Caco-2 (cell line): ENCODE measurements around the gene LRRK1. TPM values are rescaled to one million over a fixed set of nuclear protein-coding genes. Genes with fewer than 3 reads are reported as not detected.

Source experiments
- BruUV-seq: library from RNA; stranded (reverse); fragments of 400-500 nt; replicated peaks from 2 replicates; lab custom pipeline; 2021; lab: Mats Ljungman, UMichigan
- CTCF ChIA-PET: fragments of 300-600 bp; sonication (Branson Sonifier 250); formaldehyde crosslinking; loops from one replicate; lab custom pipeline; 2022; ENCODE audit warnings: antibody characterized with exemption; lab: Charles Lee
- POLR2A ChIA-PET: fragments of 300-600 bp; sonication (Branson Sonifier 250); formaldehyde crosslinking; loops from one replicate; lab custom pipeline; 2022; ENCODE audit warnings: antibody characterized with exemption; lab: Charles Lee
- DNase-seq, 2 experiments: peaks; one replicate each; pipeline versions ENCODE4 v3.0.0 to v3.0.0-alpha.2; 2020 to 2022
- H3K27me3 ChIP-seq: replicated peaks from 2 replicates; pipeline ENCODE4 v1.6.0; 2011; ENCODE audit warnings: low read length; ENCODE audit not compliant: control insufficient read depth, insufficient read depth
- H3K36me3 ChIP-seq: 2 replicates; pipeline ENCODE4 v1.5.1; 2011; ENCODE audit warnings: low read length; ENCODE audit not compliant: control insufficient read depth, insufficient read depth
- H3K4me1 ChIP-seq: fragments of 250-450 bp; sonication (Bioruptor Pico); 2 replicates; pipeline ENCODE4 v1.5.1; 2020; ENCODE audit warnings: mild to moderate bottlenecking
- H3K4me3 ChIP-seq: 2 replicates; pipeline ENCODE4 v1.5.1; 2011; ENCODE audit warnings: low read depth, mild to moderate bottlenecking, control low read depth, low read length
- H3K9me3 ChIP-seq: fragments of 250-450 bp; sonication (Bioruptor Pico); 2 replicates; pipeline ENCODE4 v1.5.1; 2020; ENCODE audit warnings: mild to moderate bottlenecking, moderate library complexity
- H3K27ac Mint-ChIP-seq: one replicate; pipeline ENCODE4 v1.8.0; 2022; ENCODE audit warnings: mixed read lengths; ENCODE audit not compliant: unreplicated experiment
- H3K27me3 Mint-ChIP-seq: one replicate; pipeline ENCODE4 v1.8.0; 2022; ENCODE audit warnings: mixed read lengths; ENCODE audit not compliant: insufficient read depth, unreplicated experiment
- H3K36me3 Mint-ChIP-seq: one replicate; pipeline ENCODE4 v1.8.0; 2022; ENCODE audit warnings: mild to moderate bottlenecking, mixed read lengths; ENCODE audit not compliant: insufficient read depth, unreplicated experiment
- H3K4me1 Mint-ChIP-seq: one replicate; pipeline ENCODE4 v1.8.0; 2022; ENCODE audit warnings: low read depth, mixed read lengths; ENCODE audit not compliant: unreplicated experiment
- H3K4me3 Mint-ChIP-seq: one replicate; pipeline ENCODE4 v1.8.0; 2022; ENCODE audit warnings: mild to moderate bottlenecking, moderate library complexity, mixed read lengths; ENCODE audit not compliant: unreplicated experiment
- H3K9me3 Mint-ChIP-seq: one replicate; pipeline ENCODE4 v1.8.0; 2022; ENCODE audit warnings: mixed read lengths; ENCODE audit not compliant: unreplicated experiment
- intact Hi-C: fragments of 100-400 bp; cut with micrococcal nuclease; formaldehyde crosslinking; loops from one replicate; pipeline ENCODE4 v1.10.0; 2022; ENCODE audit not compliant: unreplicated experiment
- total RNA-seq: library from RNA; stranded (reverse); gene quantifications from 2 replicates; pipeline ENCODE4 v1.2.3, GENCODE V29; 2022
- TF ChIP-seq, protein P1 (sequence below), 2 experiments: fragments of 200-600 bp in 1 of 2; IDR thresholded peaks; 1 replicate in 1 of 2; 2 replicates in 1 of 2; pipeline versions ENCODE4 v1.5.1 to v1.8.0; 2011 to 2022; ENCODE audit warnings: antibody characterized with exemption in 1 of 2, control low read depth in 1 of 2, inconsistent platforms in 1 of 2, low read depth in 1 of 2, low read length in 1 of 2, mild to moderate bottlenecking in 1 of 2, moderate library complexity in 1 of 2; ENCODE audit not compliant: insufficient read depth in 1 of 2, severe bottlenecking in 1 of 2, unreplicated experiment in 1 of 2

The LRRK1 gene
- total RNA-seq, 1 experiment from 2014 or later: 12.0 TPM

DNA sequence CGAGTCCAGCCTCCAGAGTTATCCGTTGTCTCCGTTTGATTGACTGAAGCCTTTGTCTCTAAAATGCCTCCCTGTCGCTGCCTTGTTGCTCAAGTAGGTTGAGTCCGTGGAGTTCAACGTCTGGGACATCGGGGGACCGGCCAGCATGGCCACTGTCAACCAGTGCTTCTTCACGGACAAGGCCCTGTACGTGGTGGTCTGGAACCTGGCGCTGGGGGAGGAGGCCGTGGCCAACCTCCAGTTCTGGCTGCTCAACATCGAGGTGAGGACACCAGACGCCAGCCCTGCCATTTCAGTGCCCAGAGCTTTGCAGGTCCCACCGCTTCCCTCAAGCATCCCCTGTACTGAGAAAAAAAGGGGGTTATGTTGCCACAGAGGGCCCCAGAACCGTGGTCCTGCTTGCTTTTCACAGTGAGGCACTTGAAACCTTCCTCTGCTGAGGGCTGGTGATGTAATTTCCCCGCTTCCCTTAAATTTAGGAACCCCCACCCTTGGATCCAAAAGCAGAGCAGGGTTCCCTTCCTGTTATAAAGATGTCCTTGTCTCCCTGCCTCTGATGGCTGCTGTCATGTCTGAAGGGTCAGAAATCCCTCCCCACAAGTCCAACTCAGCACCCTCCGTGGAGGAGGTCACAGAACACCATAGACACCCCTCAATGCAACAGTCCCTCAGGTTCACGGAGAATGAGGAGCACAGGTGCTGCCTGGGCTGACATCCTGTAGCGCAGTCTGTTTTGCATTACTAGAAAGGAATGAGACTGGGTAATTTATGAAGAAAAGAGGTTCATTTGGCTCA, 105.7 kb downstream of the LRRK1 start:
- H3K36me3 ChIP-seq: no peaks in the 10 kb centered on the region
- no peaks in the 10 kb centered on the region for H3K4me1 ChIP-seq
- H3K4me3 ChIP-seq: no peak overlapping the region
- ChIA-PET POLR2A (no interaction called here), CTCF (no interaction called here)
- H3K36me3 Mint-ChIP-seq: peaks cover 2% of the 10 kb centered on the region
- intact Hi-C loops: no loop called here
- no peaks in the 10 kb centered on the region for H3K9me3 Mint-ChIP-seq
- H3K27ac Mint-ChIP-seq: no peak overlapping the region
- H3K9me3 ChIP-seq: no peaks in the 10 kb centered on the region
- no peaks in the 10 kb centered on the region for H3K4me1 Mint-ChIP-seq
- H3K27me3 ChIP-seq: no peaks in the 10 kb centered on the region
- TF ChIP-seq, protein P1, sequence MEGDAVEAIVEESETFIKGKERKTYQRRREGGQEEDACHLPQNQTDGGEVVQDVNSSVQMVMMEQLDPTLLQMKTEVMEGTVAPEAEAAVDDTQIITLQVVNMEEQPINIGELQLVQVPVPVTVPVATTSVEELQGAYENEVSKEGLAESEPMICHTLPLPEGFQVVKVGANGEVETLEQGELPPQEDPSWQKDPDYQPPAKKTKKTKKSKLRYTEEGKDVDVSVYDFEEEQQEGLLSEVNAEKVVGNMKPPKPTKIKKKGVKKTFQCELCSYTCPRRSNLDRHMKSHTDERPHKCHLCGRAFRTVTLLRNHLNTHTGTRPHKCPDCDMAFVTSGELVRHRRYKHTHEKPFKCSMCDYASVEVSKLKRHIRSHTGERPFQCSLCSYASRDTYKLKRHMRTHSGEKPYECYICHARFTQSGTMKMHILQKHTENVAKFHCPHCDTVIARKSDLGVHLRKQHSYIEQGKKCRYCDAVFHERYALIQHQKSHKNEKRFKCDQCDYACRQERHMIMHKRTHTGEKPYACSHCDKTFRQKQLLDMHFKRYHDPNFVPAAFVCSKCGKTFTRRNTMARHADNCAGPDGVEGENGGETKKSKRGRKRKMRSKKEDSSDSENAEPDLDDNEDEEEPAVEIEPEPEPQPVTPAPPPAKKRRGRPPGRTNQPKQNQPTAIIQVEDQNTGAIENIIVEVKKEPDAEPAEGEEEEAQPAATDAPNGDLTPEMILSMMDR (IDR thresholded peaks at IDR 0.05; ENCODE audit: insufficient read depth in 1 of 2, low read depth in 1 of 2, low read length in 1 of 2, severe bottlenecking in 1 of 2, unreplicated experiment in 1 of 2): no peak
- H3K4me3 Mint-ChIP-seq: no peak overlapping the region
- H3K27me3 Mint-ChIP-seq: no peaks in the 10 kb centered on the region
- no peak for DNase-seq
- no TSS peak for BruUV-seq

DNA sequence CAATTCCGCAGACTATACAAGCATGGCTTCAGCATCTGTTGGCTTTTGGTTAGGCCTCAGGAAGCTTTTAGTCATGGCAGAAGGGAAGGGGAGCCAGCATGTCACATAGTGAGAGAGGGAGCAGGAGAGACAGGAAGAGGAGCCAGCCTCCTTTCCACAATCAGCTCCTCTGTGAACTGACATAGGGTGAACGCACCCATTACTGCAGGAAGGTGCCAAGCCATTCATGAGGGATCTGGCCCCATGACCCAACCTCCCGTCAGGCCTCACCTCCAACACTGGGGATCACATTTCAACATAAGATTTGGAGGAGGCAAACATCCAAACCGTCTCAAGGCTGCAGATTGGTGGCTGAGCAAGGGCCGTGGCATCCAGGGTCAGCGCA, 106.3 kb downstream of the LRRK1 start:
- H3K27me3 ChIP-seq: no peaks in the 10 kb centered on the region
- Mint-ChIP-seq H3K36me3 (peaks cover 6% of the 10 kb centered on the region), H3K27me3 (no peaks in the 10 kb centered on the region), H3K4me1 (no peaks in the 10 kb centered on the region), H3K4me3 (no peak overlapping the region), H3K9me3 (no peaks in the 10 kb centered on the region), H3K27ac (no peak overlapping the region)
- H3K9me3 ChIP-seq: no peaks in the 10 kb centered on the region
- ChIA-PET CTCF (no interaction called here), POLR2A (no interaction called here)
- no peak overlapping the region for H3K4me3 ChIP-seq
- BruUV-seq: no TSS peak
- intact Hi-C loops: no loop called here
- no peak for DNase-seq
- TF ChIP-seq, protein P1 (IDR thresholded peaks at IDR 0.05; ENCODE audit: insufficient read depth in 1 of 2, low read depth in 1 of 2, low read length in 1 of 2, severe bottlenecking in 1 of 2, unreplicated experiment in 1 of 2): no peak
- H3K4me1 ChIP-seq: no peaks in the 10 kb centered on the region
- H3K36me3 ChIP-seq: no peaks in the 10 kb centered on the region

DNA sequence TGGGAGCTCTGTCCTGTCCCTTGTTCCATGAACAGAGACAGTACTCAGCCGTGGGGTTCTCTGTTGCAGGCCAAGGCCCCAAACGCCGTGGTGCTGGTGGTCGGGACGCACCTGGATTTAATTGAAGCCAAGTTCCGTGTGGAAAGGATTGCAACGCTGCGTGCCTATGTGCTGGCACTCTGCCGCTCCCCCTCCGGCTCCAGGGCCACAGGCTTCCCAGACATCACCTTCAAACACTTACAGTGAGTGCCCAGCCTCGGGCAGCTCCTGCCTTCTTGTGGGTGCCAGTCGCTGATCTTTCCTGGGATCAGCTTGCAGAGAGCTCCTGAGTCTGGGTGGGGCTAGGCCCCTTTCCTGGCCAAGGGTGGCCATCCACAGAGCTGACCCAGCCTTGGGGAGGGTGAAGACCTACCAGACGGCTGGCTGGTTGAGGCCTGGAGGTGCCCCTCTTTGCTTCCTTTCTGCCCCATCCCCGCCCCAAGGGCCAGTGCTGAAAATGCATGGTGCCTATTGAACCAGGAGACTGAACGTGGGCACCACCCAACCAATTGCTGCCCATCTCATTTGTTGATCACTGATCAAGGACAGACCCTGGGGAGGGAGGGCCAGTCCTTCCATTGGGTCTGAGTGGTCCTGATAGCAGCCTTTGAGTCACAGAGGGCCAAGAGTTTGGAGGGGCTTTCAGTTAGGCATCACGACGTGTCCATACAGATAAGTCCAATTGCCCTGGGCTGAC, 106.9 kb downstream of the LRRK1 start:
- intact Hi-C loops: no loop called here
- no peak for DNase-seq
- no peaks in the 10 kb centered on the region for H3K36me3 ChIP-seq
- H3K9me3 ChIP-seq: no peaks in the 10 kb centered on the region
- ChIA-PET CTCF (no interaction called here), POLR2A (no interaction called here)
- no peak overlapping the region for H3K27ac Mint-ChIP-seq
- no peaks in the 10 kb centered on the region for H3K9me3 Mint-ChIP-seq
- no peaks in the 10 kb centered on the region for H3K27me3 Mint-ChIP-seq
- no peak overlapping the region for H3K4me3 Mint-ChIP-seq
- TF ChIP-seq, protein P1 (IDR thresholded peaks at IDR 0.05; ENCODE audit: insufficient read depth in 1 of 2, low read depth in 1 of 2, low read length in 1 of 2, severe bottlenecking in 1 of 2, unreplicated experiment in 1 of 2): no peak
- H3K36me3 Mint-ChIP-seq: peaks cover 6% of the 10 kb centered on the region
- no peaks in the 10 kb centered on the region for H3K4me1 ChIP-seq
- no peaks in the 10 kb centered on the region for H3K4me1 Mint-ChIP-seq
- BruUV-seq: no TSS peak
- H3K4me3 ChIP-seq: no peak overlapping the region
- no peaks in the 10 kb centered on the region for H3K27me3 ChIP-seq
